ENCODE data around the gene TOGARAM2.

GRCh38 chr2:29046321-29046720 is 65.2 kb downstream of the TOGARAM2 start:
- TF ChIP-seq CTCF (IDR thresholded peaks at IDR 0.05 in 2 of 3, conservative IDR thresholded peaks at IDR 0.05 in 1 of 3; ENCODE audit: borderline replicate concordance in 1 of 3, insufficient read depth in 1 of 3, low read depth in 2 of 3, low read length in 2 of 3) (no peak), SP1 (IDR thresholded peaks at IDR 0.05; ENCODE audit: low read depth) (no peak), EZH2phosphoT487 (IDR thresholded peaks at IDR 0.05; ENCODE audit: borderline replicate concordance) (no peak), POLR2A (IDR thresholded peaks at IDR 0.05; ENCODE audit: borderline replicate concordance, extremely low read depth, insufficient read depth, insufficient read length) (no peak), POLR2AphosphoS5 (IDR thresholded peaks at IDR 0.05; ENCODE audit: low read depth, low read length) (no peak), MAX (IDR thresholded peaks at IDR 0.05) (no peak), RAD21 (IDR thresholded peaks at IDR 0.05; ENCODE audit: low read depth) (no peak), JUND (IDR thresholded peaks at IDR 0.05) (no peak), CEBPB (IDR thresholded peaks at IDR 0.05; ENCODE audit: low read depth) (no peak), REST (IDR thresholded peaks at IDR 0.05; ENCODE audit: low read depth) (no peak), EZH2 (IDR thresholded peaks at IDR 0.05) (no peak)
